ENCODE data around the gene NUDT14. TPM values are rescaled to one million over a fixed set of nuclear protein-coding genes. Genes with fewer than 3 reads are reported as not detected.

The NUDT14 gene
- total and polyA plus RNA-seq, 2 of the 8 experiments (the other 6 are each of a cell fraction or from before 2014, with no cell fraction given): 25.5 to 33.3 TPM

GRCh38 chr14:105215602-105216001, 34.5 kb upstream of the NUDT14 start (continued):
- TF ChIP-seq RXRA (IDR thresholded peaks at IDR 0.05; ENCODE audit: insufficient read depth, low read depth, low read length): no peak
- no peak for TF ChIP-seq CHD1 (IDR thresholded peaks at IDR 0.05; ENCODE audit: low read depth, low read length)
- no peak for TF ChIP-seq CHD7 (IDR thresholded peaks at IDR 0.05; ENCODE audit: insufficient replicate concordance, low read length)
- TF ChIP-seq TAF7 (optimal IDR thresholded peaks at IDR 0.05; ENCODE audit: borderline replicate concordance, low read depth, low read length): no peak
- no peak for TF ChIP-seq CREB1 (IDR thresholded peaks at IDR 0.05)
- TF ChIP-seq KDM5A (IDR thresholded peaks at IDR 0.05; ENCODE audit: low read length): no peak
- no peak for TF ChIP-seq TAF1 (IDR thresholded peaks at IDR 0.05; ENCODE audit: low read depth, low read length)
